DOHH2 (cell line): ENCODE measurements around the gene ABLIM1.

Experiments
- H3F3A ChIP-seq: fragments of 200-600 bp; sonication (generic), shearing (Covaris generic); 2 replicates; pipeline ENCODE4 v1.6.0; 2016; ENCODE audit warnings: antibody characterized with exemption, mild to moderate bottlenecking; ENCODE audit not compliant: control insufficient read depth, insufficient read depth
- H3K27ac ChIP-seq: fragments of 200-600 bp; sonication (generic); 2 replicates; pipeline ENCODE4 v1.5.1; 2014; ENCODE audit warnings: low read depth, mild to moderate bottlenecking, low read length, moderate library complexity
- H3K27me3 ChIP-seq: fragments of 200-600 bp; sonication (generic); 2 replicates; pipeline ENCODE4 v1.6.1; 2014; ENCODE audit warnings: mild to moderate bottlenecking, low read length, mixed read lengths; ENCODE audit not compliant: control insufficient read depth
- H3K36me3 ChIP-seq: fragments of 200-600 bp; sonication (generic); 2 replicates; pipeline ENCODE4 v1.6.1; 2014; ENCODE audit warnings: mild to moderate bottlenecking, low read length, moderate library complexity, mixed read lengths; ENCODE audit not compliant: control insufficient read depth
- H3K4me1 ChIP-seq: fragments of 200-600 bp; sonication (generic); 2 replicates; pipeline ENCODE4 v1.6.1; 2014; ENCODE audit warnings: mild to moderate bottlenecking, low read length, mixed read lengths; ENCODE audit not compliant: control insufficient read depth
- H3K4me2 ChIP-seq: fragments of 200-600 bp; sonication (generic); 2 replicates; pipeline ENCODE4 v1.6.0; 2014; ENCODE audit warnings: mild to moderate bottlenecking, low read length, moderate library complexity
- H3K4me3 ChIP-seq: fragments of 200-600 bp; sonication (generic); 2 replicates; pipeline ENCODE4 v1.5.1; 2014; ENCODE audit warnings: mild to moderate bottlenecking, low read length, mixed read lengths
- H3K79me2 ChIP-seq: fragments of 200-600 bp; sonication (generic); 2 replicates; pipeline ENCODE4 v1.6.1; 2014; ENCODE audit warnings: mild to moderate bottlenecking, low read length, mixed read lengths; ENCODE audit not compliant: control insufficient read depth
- H3K9me2 ChIP-seq: fragments of 200-600 bp; sonication (generic); replicated peaks from 2 replicates; pipeline ENCODE4 v1.6.1; 2014; ENCODE audit warnings: mild to moderate bottlenecking, low read length, mixed read lengths; ENCODE audit not compliant: control insufficient read depth
- H3K9me3 ChIP-seq: fragments of 200-600 bp; sonication (generic); 2 replicates; pipeline ENCODE4 v1.6.1; 2014; ENCODE audit warnings: antibody characterized with exemption, low read length, mixed read lengths; ENCODE audit not compliant: control insufficient read depth, insufficient read depth
- H4K20me1 ChIP-seq: fragments of 200-600 bp; sonication (generic); 2 replicates; pipeline ENCODE4 v1.6.0; 2014; ENCODE audit warnings: low read depth, mild to moderate bottlenecking, antibody characterized with exemption, low read length, moderate library complexity; ENCODE audit not compliant: control insufficient read depth, insufficient read depth
- CTCF ChIP-seq: fragments of 200-600 bp; sonication (generic); IDR thresholded peaks from one replicate; pipeline ENCODE4 v1.5.1; 2014; ENCODE audit warnings: antibody characterized with exemption, mild to moderate bottlenecking, low read depth, low read length; ENCODE audit not compliant: poor library complexity, severe bottlenecking
- EZH2phosphoT487 ChIP-seq: fragments of 200-600 bp; sonication (generic); IDR thresholded peaks from 2 replicates; pipeline ENCODE4 v1.6.1; 2017; ENCODE audit warnings: borderline replicate concordance, mild to moderate bottlenecking, antibody characterized with exemption, low read length, moderate library complexity, mixed read lengths

Gene ABLIM1

GRCh38 chr10:114678336-114678735 lies 20.3 kb upstream of the ABLIM1 start:
- Histone ChIP-seq H3K27me3 (0 out of 2 replicates have a peak, but pooled peaks cover 3% of the 10 kb centered on the region), H3K9me2 (no peaks in the 10 kb centered on the region), H3F3A (no peaks in the 10 kb centered on the region), H3K9me3 (no peaks in the 10 kb centered on the region), H3K4me2 (no peak overlapping the region), H3K4me1 (no peaks in the 10 kb centered on the region), H3K4me3 (no peak overlapping the region), H3K79me2 (no peaks in the 10 kb centered on the region), H3K27ac (no peak overlapping the region), H4K20me1 (no peaks in the 10 kb centered on the region), H3K36me3 (no peaks in the 10 kb centered on the region)
- TF ChIP-seq CTCF (no peak), EZH2phosphoT487 (no peak)

- TF ChIP-seq CTCF (no peak), EZH2phosphoT487 (no peak)
- no peaks in the 10 kb centered on the region for H3K9me3 ChIP-seq
- no peaks in the 10 kb centered on the region for H3K4me1 ChIP-seq
- no peaks in the 10 kb centered on the region for H3K79me2 ChIP-seq
- H3K27me3 ChIP-seq, result 0 out of 2 replicates have a peak, but pooled peaks cover 5% of the 10 kb centered on the region
- no peak overlapping the region for H3K27ac ChIP-seq
- no peak overlapping the region for H3K4me2 ChIP-seq
- no peaks in the 10 kb centered on the region for H3F3A ChIP-seq
- no peak overlapping the region for H3K4me3 ChIP-seq
- H3K36me3 ChIP-seq, result no peaks in the 10 kb centered on the region
- no peaks in the 10 kb centered on the region for H3K9me2 ChIP-seq
- H4K20me1 ChIP-seq, result no peaks in the 10 kb centered on the region
Observed at GRCh38 chr10:114674346-114674745, 16.3 kb upstream of the ABLIM1 start.

GRCh38 chr10:114669648-114670047 lies 11.6 kb upstream of the ABLIM1 start:
- no peak for TF ChIP-seq CTCF
- TF ChIP-seq EZH2phosphoT487, result no peak
- H3K4me1 ChIP-seq, result no peaks in the 10 kb centered on the region
- no peak overlapping the region for H3K27ac ChIP-seq

More at GRCh38 chr10:114669648-114670047, 11.6 kb upstream of the ABLIM1 start:
- Histone ChIP-seq H3F3A (no peaks in the 10 kb centered on the region), H3K4me2 (no peak overlapping the region), H3K9me2 (no peaks in the 10 kb centered on the region), H3K27me3 (0 out of 2 replicates have a peak, but pooled peaks cover 2% of the 10 kb centered on the region), H4K20me1 (no peaks in the 10 kb centered on the region), H3K4me3 (no peak overlapping the region), H3K36me3 (no peaks in the 10 kb centered on the region), H3K79me2 (no peaks in the 10 kb centered on the region), H3K9me3 (no peaks in the 10 kb centered on the region)
